Fibroblast of lung (primary cell): Measurements from ENCODE around the gene ZNF804B.

Experiments used
- EZH2 ChIP-seq: IDR thresholded peaks from 2 replicates; pipeline ENCODE4 v1.5.1; 2012; ENCODE audit warnings: low read length, control low read depth, mild to moderate bottlenecking; ENCODE audit errors: missing control alignments
- TF ChIP-seq, protein P1 (sequence below), 2 donors: IDR thresholded peaks in 1 of 2; conservative IDR thresholded peaks in 1 of 2; 1 replicate in 1 of 2; 2 replicates in 1 of 2; pipeline ENCODE4 v1.5.1; 2011 to 2012; ENCODE audit warnings: low read length in 2 of 2, control low read depth in 1 of 2, inconsistent platforms in 1 of 2, low read depth in 1 of 2, mild to moderate bottlenecking in 1 of 2

DNA sequence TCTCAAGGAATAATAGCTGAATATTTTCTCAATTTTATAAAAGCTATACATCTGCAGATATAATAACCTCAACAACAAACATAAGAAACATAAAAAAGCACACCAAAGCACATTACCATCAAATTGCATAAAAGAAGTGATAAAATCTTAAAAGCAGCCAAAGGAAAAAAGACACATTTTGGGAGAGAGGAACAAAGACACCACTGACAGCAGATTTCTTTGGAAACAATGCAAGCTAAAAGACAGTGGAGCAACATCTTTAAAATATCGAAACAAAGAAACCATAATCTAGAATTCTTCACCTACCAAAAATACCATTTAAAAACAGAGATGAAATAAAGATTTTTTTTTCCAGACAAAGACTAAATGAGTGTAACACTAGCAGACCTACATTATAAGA lies 91.7 kb downstream of the ZNF804B start:
- TF ChIP-seq, protein P1, sequence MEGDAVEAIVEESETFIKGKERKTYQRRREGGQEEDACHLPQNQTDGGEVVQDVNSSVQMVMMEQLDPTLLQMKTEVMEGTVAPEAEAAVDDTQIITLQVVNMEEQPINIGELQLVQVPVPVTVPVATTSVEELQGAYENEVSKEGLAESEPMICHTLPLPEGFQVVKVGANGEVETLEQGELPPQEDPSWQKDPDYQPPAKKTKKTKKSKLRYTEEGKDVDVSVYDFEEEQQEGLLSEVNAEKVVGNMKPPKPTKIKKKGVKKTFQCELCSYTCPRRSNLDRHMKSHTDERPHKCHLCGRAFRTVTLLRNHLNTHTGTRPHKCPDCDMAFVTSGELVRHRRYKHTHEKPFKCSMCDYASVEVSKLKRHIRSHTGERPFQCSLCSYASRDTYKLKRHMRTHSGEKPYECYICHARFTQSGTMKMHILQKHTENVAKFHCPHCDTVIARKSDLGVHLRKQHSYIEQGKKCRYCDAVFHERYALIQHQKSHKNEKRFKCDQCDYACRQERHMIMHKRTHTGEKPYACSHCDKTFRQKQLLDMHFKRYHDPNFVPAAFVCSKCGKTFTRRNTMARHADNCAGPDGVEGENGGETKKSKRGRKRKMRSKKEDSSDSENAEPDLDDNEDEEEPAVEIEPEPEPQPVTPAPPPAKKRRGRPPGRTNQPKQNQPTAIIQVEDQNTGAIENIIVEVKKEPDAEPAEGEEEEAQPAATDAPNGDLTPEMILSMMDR (conservative IDR thresholded peaks at IDR 0.05 in 1 of 2, IDR thresholded peaks at IDR 0.05 in 1 of 2; ENCODE audit: low read depth in 1 of 2, low read length in 2 of 2), result no peak
- TF ChIP-seq EZH2, result no peak
